Glutamatergic neuron (in vitro differentiated cells): ENCODE data around the gene ADAMTSL1. TPM values are rescaled to one million over a fixed set of nuclear protein-coding genes. Genes with fewer than 3 reads are reported as not detected.

Experiments used
- DNase-seq: peaks from one replicate; pipeline ENCODE4 v3.0.0; 2022
- H3K27ac Mint-ChIP-seq: one replicate; pipeline ENCODE4 v1.8.0; 2020; ENCODE audit warnings: mild to moderate bottlenecking, mixed read lengths, inconsistent platforms; ENCODE audit not compliant: unreplicated experiment
- H3K27me3 Mint-ChIP-seq: one replicate; pipeline ENCODE4 v1.8.0; 2020; ENCODE audit warnings: mild to moderate bottlenecking, moderate library complexity, mixed read lengths, inconsistent platforms; ENCODE audit not compliant: unreplicated experiment
- H3K36me3 Mint-ChIP-seq: one replicate; pipeline ENCODE4 v1.8.0; 2020; ENCODE audit warnings: mild to moderate bottlenecking, mixed read lengths, inconsistent platforms; ENCODE audit not compliant: unreplicated experiment
- H3K4me1 Mint-ChIP-seq: one replicate; pipeline ENCODE4 v1.8.0; 2020; ENCODE audit warnings: mild to moderate bottlenecking, low read depth, mixed read lengths, inconsistent platforms; ENCODE audit not compliant: unreplicated experiment
- H3K4me3 Mint-ChIP-seq: one replicate; pipeline ENCODE4 v1.8.0; 2020; ENCODE audit warnings: mild to moderate bottlenecking, mixed read lengths, inconsistent platforms; ENCODE audit not compliant: unreplicated experiment
- H3K9me3 Mint-ChIP-seq: one replicate; pipeline ENCODE4 v1.8.0; 2020; ENCODE audit warnings: mild to moderate bottlenecking, moderate library complexity, mixed read lengths, inconsistent platforms; ENCODE audit not compliant: unreplicated experiment
- CTCF ChIP-seq: fragments of 200-600 bp; sonication (generic); IDR thresholded peaks from one replicate; pipeline ENCODE4 v1.5.0; 2021; ENCODE audit not compliant: partially characterized antibody, unreplicated experiment
- total RNA-seq: library from RNA; stranded (reverse); fragmentation: NEBNext Ultra II Directional; extraction: Animal tissue kit (Norgen Biotek cat#: 25700); gene quantifications from one replicate; pipeline ENCODE4 v1.2.1, GENCODE V29; 2021; ENCODE audit not compliant: unreplicated experiment

Gene ADAMTSL1
- total RNA-seq, 1 donor from 2014 or later: 0.91 TPM

GRCh38 chr9:18768951-18769622 is 295.1 kb downstream of the ADAMTSL1 start:
- Mint-ChIP-seq H3K27me3 (peaks cover 2% of the 10 kb centered on the region), H3K4me1 (no peaks in the 10 kb centered on the region), H3K36me3 (no peaks in the 10 kb centered on the region), H3K4me3 (no peak overlapping the region), H3K27ac (no peak overlapping the region), H3K9me3 (no peaks in the 10 kb centered on the region)
- DNase-seq: no peak
- TF ChIP-seq CTCF: no peak

- no peak for DNase-seq
- Mint-ChIP-seq H3K27me3 (peaks cover 2% of the 10 kb centered on the region), H3K4me3 (no peak overlapping the region), H3K4me1 (no peaks in the 10 kb centered on the region), H3K36me3 (no peaks in the 10 kb centered on the region), H3K27ac (no peak overlapping the region), H3K9me3 (no peaks in the 10 kb centered on the region)
- TF ChIP-seq CTCF: no peak
Observed at GRCh38 chr9:18770131-18770908, 296.4 kb downstream of the ADAMTSL1 start.

- DNase-seq: no peak
- no peaks in the 10 kb centered on the region for H3K36me3 Mint-ChIP-seq
- no peaks in the 10 kb centered on the region for H3K9me3 Mint-ChIP-seq
- TF ChIP-seq CTCF: no peak
- no peaks in the 10 kb centered on the region for H3K4me1 Mint-ChIP-seq
- H3K27ac Mint-ChIP-seq: no peak overlapping the region
- H3K27me3 Mint-ChIP-seq: peaks cover 2% of the 10 kb centered on the region
- no peak overlapping the region for H3K4me3 Mint-ChIP-seq
Observed at GRCh38 chr9:18771011-18771410, 297.1 kb downstream of the ADAMTSL1 start.

GRCh38 chr9:18771763-18772162 is 297.8 kb downstream of the ADAMTSL1 start:
- Mint-ChIP-seq H3K36me3 (no peaks in the 10 kb centered on the region), H3K27ac (no peak overlapping the region), H3K9me3 (no peaks in the 10 kb centered on the region), H3K4me3 (no peak overlapping the region), H3K27me3 (peaks cover 2% of the 10 kb centered on the region), H3K4me1 (no peaks in the 10 kb centered on the region)
- TF ChIP-seq CTCF: no peak
- DNase-seq: no peak

- TF ChIP-seq CTCF: no peak
- Mint-ChIP-seq H3K9me3 (no peaks in the 10 kb centered on the region), H3K27me3 (peaks cover 2% of the 10 kb centered on the region), H3K4me3 (no peak overlapping the region), H3K4me1 (no peaks in the 10 kb centered on the region), H3K36me3 (no peaks in the 10 kb centered on the region), H3K27ac (no peak overlapping the region)
- DNase-seq: no peak
Observed at GRCh38 chr9:18775241-18775640, 301.3 kb downstream of the ADAMTSL1 start.
